ENCODE measurements around the gene PFKFB3. TPM values are rescaled to one million over a fixed set of nuclear protein-coding genes. Genes with fewer than 3 reads are reported as not detected.

PFKFB3 gene
- total and polyA plus RNA-seq, 7 donors = 10.2 to 33.2 (median 28.0) TPM

GRCh38 chr10:6199131-6199733 lies 3.5 kb upstream of the PFKFB3 start:
- H3K27ac ChIP-seq = no peak overlapping the region
- H3K4me3 ChIP-seq = no peak overlapping the region
- H3K27me3 ChIP-seq = no peaks in the 10 kb centered on the region
- WGBS, 2 donors = 41 to 87% methylated on average over 6 of the region's 6 CpGs
- TF ChIP-seq POLR2AphosphoS5 (IDR thresholded peaks at IDR 0.05) = no peak
- TF ChIP-seq EP300 (IDR thresholded peaks at IDR 0.05) = no peak
- TF ChIP-seq POLR2A (IDR thresholded peaks at IDR 0.05) = no peak
- no peak for TF ChIP-seq CTCF (IDR thresholded peaks at IDR 0.05)
- no peaks in the 10 kb centered on the region for H3K9me3 ChIP-seq
- peaks cover 0 to 42% (median 24%) of the 10 kb centered on the region in 4 donors for H3K4me1 ChIP-seq
- intact Hi-C loops (cut with DNase I) = no loop called here
- H3K36me3 ChIP-seq = no peaks in the 10 kb centered on the region
- no peak for DNase-seq

GRCh38 chr10:6200440-6200733 lies 2.3 kb upstream of the PFKFB3 start:
- Histone ChIP-seq H3K4me1 (peaks cover 0 to 49% (median 31%) of the 10 kb centered on the region in 4 donors), H3K4me3 (peak overlapping the region in 3 of 4 donors; percentile 75 to 83 (median 79)), H3K27me3 (no peaks in the 10 kb centered on the region), H3K27ac (peak overlapping the region; percentile 97 to 99 (median 98)), H3K9me3 (no peaks in the 10 kb centered on the region), H3K36me3 (no peaks in the 10 kb centered on the region)
- intact Hi-C loops (cut with DNase I) = loop anchor here (5.0 kb wide), 1 partner anchor 113 kb away; the partner anchor contains the start of gene RBM17
- DNase-seq = no peak
- WGBS, 2 donors = 10 to 12% methylated on average over 6 of the region's 6 CpGs
- no peak for TF ChIP-seq CTCF (IDR thresholded peaks at IDR 0.05)
- TF ChIP-seq POLR2AphosphoS5 (IDR thresholded peaks at IDR 0.05) = no peak
- TF ChIP-seq POLR2A (IDR thresholded peaks at IDR 0.05) = no peak
- TF ChIP-seq EP300 (IDR thresholded peaks at IDR 0.05) = no peak

GRCh38 chr10:6200734-6201515 lies 1.8 kb upstream of the PFKFB3 start:
- DNase-seq = peak; percentile 78
- intact Hi-C loops (cut with DNase I) = loop anchor here (5.0 kb wide), 1 partner anchor 114 kb away; the partner anchor contains the start of gene RBM17
- no peak for TF ChIP-seq CTCF (IDR thresholded peaks at IDR 0.05)
- no peak for TF ChIP-seq EP300 (IDR thresholded peaks at IDR 0.05)
- TF ChIP-seq POLR2AphosphoS5 (IDR thresholded peaks at IDR 0.05) = peak in 3 of 4 donors; percentile 23 to 62 (median 24)
- no peak for TF ChIP-seq POLR2A (IDR thresholded peaks at IDR 0.05)
- Histone ChIP-seq H3K36me3 (no peaks in the 10 kb centered on the region), H3K9me3 (no peaks in the 10 kb centered on the region), H3K27ac (peak overlapping the region; percentile 97 to 99 (median 98)), H3K4me1 (peaks cover 0 to 43% (median 31%) of the 10 kb centered on the region in 4 donors), H3K4me3 (peak overlapping the region; percentile 36 to 83 (median 77)), H3K27me3 (no peaks in the 10 kb centered on the region)
- 0 to 1% methylated on average over 59 of the region's 59 CpGs for WGBS, 2 donors

GRCh38 chr10:6201516-6201975 lies 1.2 kb upstream of the PFKFB3 start:
- intact Hi-C loops (cut with DNase I) = loop anchor here (5.0 kb wide), 1 partner anchor 114 kb away; the partner anchor contains the start of gene RBM17
- peak; percentile 89 for DNase-seq
- Histone ChIP-seq H3K9me3 (no peaks in the 10 kb centered on the region), H3K36me3 (no peaks in the 10 kb centered on the region), H3K27me3 (no peaks in the 10 kb centered on the region), H3K4me1 (peaks cover 0 to 42% (median 31%) of the 10 kb centered on the region in 4 donors), H3K27ac (peak overlapping the region; percentile 97 to 99 (median 98)), H3K4me3 (peak overlapping the region; percentile 36 to 83 (median 77))
- peak; percentile 21 to 58 (median 30) for TF ChIP-seq POLR2AphosphoS5 (IDR thresholded peaks at IDR 0.05)
- TF ChIP-seq POLR2A (IDR thresholded peaks at IDR 0.05) = no peak
- WGBS, 2 donors = 0% methylated on average over 50 of the region's 50 CpGs

All from sigmoid colon (tissue), 7 donors.